NCI-H748 (cell line): Measurements from ENCODE around the gene SIRT3.
"Not testable (repeated sequence)": the region's sequence is repeated elsewhere in the genome, so short reads cannot be mapped to it uniquely, and the experiment has no call there.

Source experiments
- DNase-seq: peaks from one replicate; lab custom pipeline; 2025; ENCODE audit not compliant: unreplicated experiment; lab: John Stamatoyannopoulos, UW

Gene SIRT3

DNA sequence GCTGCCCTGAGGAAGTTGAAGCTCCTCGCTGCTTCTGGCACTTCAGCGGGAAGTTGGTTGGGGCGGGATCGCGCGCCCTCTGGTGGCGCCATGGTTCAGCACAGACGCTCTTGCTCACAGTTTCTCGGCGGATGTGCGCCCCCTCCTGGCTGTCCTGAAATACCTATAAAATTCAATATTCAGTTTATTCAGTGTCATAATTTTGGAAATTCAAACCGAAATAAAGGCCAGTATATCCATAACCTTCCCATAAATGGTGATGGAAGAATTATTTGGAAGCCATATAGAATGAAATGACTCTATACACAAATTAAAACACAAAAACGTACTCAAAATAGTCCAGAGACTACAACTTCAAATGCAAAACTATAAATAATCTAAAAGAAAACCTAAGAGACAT, 55.9 kb downstream of the SIRT3 start:
- DNase-seq, result not testable (repeated sequence)
